ENCODE data around the gene FMNL2.
"Not testable (repeated sequence)": the region's sequence is repeated elsewhere in the genome, so short reads cannot be mapped to it uniquely, and the experiment has no call there.

The FMNL2 gene

DNA sequence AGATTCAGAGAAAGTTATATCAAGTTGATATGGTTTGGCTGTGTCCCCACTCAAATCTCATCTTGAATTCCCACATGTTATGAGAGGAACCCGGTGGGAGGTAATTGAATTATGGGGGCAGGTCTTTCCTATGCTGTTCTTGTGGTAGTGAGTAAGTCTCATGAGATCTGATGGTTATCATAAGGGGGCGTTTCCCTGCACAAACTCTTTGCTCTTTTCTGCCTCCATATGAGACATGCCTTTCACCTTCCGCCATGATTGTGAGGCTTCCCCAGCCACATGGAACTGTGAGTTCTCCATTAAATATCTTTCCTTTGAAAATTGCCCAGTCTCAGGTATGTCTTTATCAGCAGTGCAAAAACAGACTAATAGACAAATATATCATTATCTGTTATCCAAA is 187.5 kb downstream of the FMNL2 start:
- not testable (repeated sequence) for DNase-seq (ENCODE audit: low read depth in 3 of 3)

DNA sequence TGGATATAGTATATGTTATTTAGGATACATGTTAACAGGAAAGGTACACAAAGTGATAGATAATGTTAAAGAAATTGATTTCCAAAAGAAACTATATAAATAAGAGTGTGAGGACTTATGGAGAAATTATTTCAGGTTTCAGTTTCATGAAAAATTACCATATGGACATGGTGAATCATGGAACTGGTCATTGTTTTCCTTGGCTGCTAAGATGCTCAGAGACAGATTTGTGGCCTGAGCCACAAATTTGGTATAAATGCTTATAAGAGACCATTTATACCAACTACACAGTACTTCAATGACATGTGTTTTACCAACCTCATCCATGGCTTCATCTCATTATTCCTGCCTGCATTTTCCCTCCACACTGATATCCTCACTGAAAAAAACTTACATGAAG is 188.1 kb downstream of the FMNL2 start:
- no peak for DNase-seq (ENCODE audit: low read depth in 3 of 3)

DNA sequence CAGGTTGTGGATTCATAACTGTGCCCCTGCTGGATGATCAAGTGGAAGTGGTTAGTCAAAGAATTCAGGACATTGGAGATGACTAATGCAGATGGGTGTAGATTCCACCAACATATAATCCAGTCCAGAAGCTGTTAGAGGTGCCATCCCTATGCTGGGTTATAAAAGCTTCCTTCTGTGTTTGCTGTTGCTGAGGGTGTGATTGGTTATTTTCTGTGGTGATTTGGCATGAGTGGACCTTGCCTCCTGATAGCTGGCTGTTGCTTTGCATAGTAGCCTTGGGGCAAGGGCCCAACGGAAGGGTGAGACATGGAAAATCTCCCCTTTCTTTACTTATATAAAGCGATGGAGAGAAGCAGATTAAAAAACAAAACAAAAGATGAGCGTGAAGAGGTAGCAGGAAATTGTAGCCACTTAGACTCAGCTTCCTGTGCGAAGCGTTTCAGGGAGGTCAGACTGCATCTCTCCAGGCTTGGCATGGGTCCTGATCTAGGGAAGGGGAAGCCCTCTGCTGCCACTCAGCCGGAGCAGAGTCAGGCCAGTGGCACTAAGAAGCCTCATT is 190.4 kb downstream of the FMNL2 start:
- DNase-seq (ENCODE audit: low read depth in 3 of 3): no peak

DNA sequence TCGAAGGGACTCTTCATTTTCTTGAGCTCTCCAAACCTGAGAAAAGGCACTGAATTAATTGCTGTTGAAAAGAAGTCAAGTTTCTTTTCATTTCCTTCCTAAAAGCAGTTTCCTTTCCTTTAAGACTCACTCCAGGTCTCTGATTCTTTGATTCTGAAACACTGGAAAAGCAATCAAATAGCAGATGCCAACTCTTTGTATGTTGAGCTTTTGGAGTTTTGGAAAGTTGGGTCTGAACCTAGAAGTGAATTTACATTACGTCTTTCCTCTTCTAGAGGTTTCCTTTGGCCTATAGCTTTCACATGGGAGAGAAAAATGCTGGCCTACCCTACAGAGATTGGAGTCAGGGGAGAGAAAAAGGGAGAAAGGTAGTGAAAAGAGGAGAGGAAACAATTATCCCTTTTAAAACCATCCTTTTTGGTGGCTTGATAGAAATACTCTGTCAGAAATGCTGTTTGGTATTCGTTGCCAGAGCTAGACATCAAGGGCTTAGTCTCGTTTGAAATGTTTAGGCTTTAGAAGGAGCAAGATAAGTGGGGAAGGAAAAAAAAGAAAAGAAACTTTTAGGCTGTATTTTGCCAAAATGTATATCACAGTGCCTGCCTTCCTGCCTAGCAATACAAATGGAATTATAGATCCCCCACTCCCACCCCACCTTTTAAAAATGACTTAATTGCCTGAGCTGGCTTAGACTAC is 194.6 kb downstream of the FMNL2 start:
- DNase-seq (ENCODE audit: low read depth in 3 of 3): no peak

DNA sequence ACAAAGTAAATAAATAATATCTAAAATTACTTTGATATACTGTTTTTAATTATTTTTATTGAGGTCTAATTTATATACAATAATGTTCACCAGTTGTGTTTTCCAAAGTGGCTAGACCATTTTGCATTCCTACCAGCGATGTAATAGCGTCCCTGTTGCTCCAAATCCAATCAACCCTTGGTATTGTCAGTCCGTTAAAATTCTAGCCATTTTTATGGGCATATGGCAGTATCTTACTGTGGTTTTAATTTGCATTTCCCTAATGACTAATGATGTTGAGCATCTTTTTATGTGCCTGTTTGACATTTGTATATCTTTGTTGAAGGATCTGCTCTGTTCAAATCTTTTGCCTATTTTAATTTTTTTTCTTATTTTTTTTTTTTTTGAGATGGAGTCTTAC is 197.3 kb downstream of the FMNL2 start:
- DNase-seq (ENCODE audit: low read depth in 3 of 3): no peak

DNA sequence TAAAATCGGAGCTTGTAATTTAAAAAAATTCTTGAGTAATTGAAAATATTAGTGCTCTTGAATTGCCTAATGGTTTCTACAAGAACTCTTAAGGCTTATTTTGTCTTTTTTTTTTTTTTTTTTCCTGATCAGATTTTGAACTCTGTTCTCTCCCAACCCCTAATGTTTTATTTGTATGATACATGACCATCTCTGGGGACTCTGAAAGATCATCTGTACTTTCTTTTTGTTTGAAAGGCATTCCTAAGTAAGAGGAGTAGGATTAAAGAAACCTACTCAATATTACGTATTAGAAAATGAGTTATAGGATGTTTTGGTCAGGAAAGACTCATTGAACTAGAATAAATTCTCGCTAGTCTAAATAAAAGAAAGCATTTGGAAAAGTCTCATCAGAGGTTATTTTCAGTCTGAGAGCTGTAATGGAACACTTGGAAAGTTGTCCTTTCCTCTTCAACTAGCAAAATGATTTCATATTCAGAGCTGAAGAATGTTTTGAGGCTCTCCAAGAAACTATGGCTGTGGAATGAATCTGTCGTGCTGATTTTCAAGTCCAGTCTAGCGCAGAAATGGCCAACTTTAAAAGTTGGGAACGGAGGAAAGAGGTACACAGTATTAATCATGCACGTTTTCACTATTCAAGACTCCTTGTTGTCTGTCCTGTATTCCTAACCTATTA is 199.6 kb downstream of the FMNL2 start:
- DNase-seq (ENCODE audit: low read depth in 3 of 3): no peak

DNA sequence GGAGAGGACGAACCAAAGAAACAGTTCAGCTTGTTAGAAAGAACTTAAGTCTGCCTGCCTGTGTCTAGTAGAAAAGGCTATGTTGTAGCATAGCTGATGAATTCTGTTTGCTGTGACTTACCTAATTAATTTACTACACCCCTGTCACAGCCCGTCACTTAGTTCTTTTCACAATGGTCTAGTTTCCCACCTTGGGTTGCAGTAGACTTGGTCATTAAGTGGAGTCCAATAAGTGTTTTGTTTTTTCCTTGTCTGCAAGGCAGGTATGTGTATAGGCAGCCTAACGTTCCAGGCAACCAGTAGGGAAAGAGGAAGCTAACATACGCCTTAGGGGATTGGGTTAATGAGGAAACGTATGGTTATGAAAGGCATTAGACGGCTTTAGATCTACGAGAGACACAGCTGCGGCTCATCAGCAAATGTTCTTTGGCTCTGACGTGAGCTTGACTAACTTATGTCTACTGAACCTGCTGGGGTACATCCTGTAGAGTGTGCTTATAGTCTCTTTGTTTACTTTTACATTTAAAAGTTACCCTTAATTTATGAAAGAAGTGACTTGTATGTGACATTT is 202.2 kb downstream of the FMNL2 start:
- no peak for DNase-seq (ENCODE audit: low read depth in 3 of 3)

DNA sequence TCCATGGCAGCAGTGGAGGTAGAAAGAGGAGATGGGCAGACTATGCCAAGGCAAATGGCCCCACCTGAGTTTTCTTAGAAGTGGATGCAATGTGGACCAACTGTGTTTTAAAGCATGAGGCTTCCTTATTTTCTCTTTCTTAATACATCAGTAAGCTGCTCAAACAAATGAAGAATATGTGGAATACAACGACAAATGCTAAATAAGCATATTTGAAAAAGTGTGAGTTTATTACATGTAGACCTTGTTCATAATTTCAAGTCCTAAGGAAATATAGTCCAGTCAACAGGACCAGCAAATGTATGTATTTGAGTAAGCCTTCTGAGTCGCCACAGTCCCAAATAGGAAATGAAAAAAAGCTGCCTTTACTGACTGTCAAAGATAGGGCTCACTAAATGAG is 204.4 kb downstream of the FMNL2 start:
- DNase-seq (ENCODE audit: low read depth in 3 of 3): no peak

DNA sequence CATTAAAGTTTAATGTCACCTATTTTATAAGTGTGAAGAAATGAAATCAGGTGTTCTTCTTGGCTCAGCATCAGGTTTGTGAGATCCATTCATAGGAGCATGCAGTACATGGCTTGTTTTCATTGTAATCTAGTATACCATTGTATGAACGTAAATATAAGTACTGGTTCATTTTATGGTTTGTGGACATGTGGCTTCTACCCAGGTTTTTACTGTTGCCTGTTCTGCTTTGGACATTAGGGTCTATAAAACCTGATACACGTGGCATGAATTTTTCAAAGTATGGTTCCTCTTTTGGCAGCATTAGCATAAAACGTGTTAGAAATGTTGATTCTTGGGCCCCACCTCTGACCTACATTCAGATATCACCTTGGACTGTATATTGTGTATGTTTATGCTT is 206.7 kb downstream of the FMNL2 start:
- no peak for DNase-seq (ENCODE audit: low read depth in 3 of 3)

DNA sequence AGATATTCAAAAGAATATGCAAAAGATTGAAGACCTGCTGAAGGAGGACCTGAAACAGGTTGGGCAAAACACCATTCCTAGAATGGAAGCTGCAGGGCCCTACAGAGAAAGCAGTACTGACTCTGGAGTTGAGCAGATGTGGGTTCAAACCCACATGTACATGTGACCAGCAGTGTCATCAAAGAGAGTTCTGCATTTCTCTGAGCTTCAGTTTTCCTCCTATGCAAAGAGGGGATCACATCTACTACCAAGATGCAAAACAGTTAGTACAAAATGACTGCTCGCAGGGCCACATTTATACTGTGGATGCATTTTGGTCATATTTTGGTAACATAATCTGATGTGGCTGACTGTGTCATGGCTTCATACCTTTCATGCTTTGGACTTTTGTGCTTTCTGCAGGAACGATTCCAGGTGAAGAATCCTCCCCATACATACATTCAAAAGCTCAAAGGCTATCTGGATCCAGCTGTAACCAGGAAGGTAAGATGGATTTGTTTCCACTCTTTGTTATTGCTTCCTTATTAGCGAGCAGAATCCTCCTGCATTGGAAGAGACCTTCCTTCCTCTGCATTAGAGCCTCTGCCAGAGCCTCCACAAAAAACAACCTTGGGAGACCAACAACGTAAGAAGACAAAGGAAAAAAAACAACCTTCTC is 207.5 kb downstream of the FMNL2 start:
- no peak for DNase-seq (ENCODE audit: low read depth in 3 of 3)

DNA sequence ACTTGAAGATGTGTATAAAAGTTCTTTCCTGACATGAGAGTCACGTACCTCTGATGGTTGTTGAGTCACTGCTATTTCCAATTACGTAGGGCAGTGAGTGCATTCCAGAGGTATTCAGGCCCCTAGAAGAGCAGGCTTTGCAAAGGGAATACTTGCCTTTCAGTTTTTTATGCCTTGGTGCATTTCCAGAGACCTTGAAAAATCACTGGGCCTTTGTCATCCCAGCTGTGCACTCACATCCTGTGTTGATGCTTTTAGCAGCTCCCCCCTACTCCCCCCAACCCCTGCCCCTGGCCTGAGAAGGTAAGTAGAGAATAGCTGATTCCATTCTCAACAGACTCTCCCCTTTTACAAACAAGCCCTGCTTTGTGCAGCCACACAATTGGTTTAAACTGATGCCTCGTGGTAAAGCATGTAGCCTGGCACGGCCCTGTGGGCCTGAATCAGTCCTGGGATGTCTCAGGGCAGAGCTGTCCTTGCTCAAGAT is 208.1 kb downstream of the FMNL2 start:
- no peak for DNase-seq (ENCODE audit: low read depth in 3 of 3)

DNA sequence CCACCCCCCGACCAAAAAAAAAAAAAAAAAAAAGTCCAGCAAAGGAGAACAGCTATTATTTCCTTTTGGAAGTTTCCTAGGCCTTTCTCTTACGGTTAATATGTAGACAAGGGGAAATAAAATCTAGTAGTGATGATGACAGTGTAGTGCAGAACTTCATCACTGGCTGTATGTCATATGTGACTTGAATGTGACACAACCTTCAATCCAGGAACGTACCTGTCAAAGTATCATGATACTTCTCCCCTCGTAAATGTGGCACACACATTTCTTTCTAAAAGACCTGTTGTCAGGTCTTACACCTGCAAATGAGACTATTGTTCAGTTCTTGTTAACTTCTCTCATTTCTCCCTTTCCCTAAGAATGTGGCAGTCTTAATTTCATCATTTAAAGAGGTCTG is 208.7 kb downstream of the FMNL2 start:
- DNase-seq (ENCODE audit: low read depth in 3 of 3): no peak

DNA sequence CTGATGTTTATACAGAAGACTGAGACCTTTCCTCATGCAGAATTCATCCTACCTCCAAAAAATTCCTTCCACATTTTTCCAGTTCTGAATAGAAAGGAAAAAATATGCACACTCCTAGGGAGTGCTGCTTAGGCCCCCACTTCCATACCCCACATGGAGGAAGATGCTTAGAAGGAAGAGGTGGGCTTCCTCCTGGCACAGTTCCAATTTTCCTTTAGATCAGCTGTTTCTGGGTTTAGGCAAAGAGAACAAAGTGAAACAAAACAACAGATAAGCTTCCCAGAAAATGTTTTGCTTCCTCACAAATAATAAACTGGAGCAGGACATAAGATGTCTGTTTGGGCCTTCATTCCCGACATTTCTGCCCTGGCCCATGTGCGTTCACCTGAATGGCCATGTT is 209.7 kb downstream of the FMNL2 start:
- no peak for DNase-seq (ENCODE audit: low read depth in 3 of 3)

DNA sequence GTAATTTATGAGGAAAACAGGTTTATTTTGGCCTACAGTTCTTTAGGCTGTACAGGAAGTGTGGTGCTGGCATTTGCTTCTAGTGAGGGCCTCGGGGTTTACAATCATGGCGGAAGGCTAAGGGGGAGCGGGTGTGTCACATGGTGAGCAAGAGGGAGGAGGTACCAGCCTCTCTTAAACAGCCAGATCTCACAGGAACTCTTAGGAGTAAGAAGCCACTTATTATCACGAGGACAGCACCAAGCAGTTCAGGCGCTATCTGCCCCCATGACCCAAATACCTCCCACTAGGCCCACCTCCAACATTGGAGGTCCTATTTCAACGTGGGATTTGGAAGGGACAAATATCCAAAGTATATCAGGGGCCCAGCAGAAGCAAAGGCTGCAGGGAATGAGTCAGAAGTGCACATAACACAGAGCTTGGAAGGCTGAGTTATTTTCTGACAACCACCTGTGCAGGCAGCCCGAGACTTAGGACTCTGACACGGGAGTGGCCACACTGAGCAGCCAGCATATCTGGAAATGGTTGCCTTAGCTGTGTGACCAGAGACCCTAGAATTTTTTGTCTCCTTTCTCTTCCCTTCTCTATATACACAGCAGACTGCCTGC is 211.4 kb downstream of the FMNL2 start:
- no peak for DNase-seq (ENCODE audit: low read depth in 3 of 3)

DNA sequence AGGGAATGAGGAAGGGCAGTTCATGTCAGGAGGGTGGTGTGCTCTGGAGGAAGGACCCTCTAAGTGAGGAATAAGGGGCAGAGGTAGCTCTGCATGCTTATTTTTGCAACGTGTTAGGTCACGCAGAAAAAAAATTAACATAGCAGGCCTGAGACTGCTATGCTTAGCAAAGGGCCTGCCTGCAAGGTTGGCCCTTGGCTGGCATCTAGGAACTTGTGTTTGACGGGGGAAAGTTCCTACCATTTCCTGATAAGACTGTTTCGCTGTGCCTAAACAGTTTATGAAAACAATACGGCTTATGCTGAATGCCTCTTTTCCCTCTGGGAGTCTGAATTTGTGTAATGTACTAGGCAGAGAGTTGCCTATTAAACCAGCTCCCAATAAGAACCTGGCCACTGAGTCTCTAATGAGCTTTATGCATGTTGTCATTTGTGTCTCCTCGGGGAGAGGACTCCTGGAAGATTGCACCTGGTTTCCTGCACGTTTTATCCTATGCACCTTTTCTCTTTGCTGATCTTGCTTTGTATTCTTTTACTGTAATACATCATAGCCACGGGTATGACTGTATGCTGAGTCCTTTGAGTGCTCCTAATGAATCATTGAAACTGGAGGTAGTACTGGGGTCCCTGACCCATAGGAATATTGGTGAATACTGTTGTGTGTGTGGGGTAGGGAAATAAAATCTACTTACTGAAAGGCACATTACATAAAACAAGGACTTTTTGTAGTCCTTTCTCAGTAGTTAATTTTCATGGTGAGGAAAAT is 213.3 kb downstream of the FMNL2 start:
- DNase-seq (ENCODE audit: low read depth in 3 of 3): no peak

DNA sequence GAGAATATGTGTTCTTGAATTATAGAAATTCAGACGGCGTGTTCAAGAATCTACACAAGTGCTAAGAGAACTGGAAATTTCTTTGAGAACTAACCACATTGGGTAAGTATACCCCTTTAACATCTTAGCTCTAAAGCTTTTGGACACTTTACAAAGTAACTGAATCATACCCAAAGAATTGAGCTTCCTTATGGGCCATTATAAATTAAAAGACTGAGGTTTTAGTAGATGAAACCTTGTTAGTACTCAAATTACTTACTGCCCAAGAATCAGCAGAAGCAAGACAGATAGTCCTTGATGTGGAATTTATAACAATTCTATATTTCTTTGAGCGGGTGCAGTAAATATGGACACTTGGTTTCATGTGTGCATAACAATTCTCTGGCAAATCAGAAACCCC is 214.0 kb downstream of the FMNL2 start:
- no peak for DNase-seq (ENCODE audit: low read depth in 3 of 3)

DNA sequence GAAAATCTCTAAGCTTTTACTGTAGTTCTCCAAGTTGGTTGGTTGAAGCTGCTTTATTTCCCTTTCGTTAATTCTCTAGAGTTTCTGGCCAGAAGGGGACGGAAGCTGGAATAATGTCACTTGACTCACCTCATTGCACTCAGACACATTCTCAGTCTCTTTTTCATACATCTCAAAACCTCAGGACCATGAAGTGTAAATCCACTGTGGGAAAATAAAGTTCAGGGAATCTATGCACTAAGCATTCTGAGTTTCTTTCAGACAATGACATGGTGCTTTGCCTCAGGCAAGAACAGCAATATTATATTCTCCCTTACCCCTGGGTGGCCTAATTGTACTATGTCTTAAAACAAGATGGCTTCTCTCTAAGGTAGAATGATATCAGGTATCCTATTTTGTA is 214.4 kb downstream of the FMNL2 start:
- DNase-seq (ENCODE audit: low read depth in 3 of 3): no peak

DNA sequence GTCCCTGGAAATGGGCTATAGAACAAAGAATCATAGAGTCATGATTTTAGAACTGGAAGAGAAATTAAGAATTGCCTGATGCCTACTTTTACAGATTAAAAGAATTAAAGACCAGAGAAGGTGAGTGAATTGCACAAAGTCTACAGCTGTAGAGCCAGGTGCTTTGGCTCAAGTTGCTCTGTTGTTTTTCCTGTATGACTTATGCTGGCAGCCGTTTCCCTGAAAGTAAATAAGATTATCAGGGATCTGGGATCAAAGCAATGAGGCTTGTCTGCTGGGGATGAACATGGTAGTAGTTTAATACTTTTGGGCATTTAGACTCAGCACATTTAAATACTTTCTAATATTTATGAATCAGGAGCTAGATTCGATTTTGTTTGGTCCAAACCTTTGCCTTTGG is 215.4 kb downstream of the FMNL2 start:
- no peak for DNase-seq (ENCODE audit: low read depth in 3 of 3)

DNA sequence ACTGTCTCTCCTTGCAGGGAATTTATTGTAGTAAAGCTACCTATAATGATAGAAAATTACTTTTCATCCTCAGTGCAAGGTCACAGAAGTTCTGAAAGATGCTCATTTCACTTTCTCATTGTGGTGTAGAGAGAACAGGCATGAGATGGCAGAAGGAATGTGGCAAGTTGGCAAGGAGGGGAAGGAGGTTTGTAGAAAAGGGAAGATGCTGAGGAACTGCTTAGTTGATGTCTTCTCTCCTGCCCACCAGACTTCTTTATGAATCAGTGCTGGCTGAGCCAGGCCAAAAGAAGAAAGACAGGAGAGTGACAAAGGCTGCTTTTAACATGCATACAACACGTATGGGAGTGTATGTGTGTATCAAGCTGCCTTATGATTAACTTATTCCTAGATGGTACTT is 217.9 kb downstream of the FMNL2 start:
- DNase-seq (ENCODE audit: low read depth in 3 of 3): no peak

DNA sequence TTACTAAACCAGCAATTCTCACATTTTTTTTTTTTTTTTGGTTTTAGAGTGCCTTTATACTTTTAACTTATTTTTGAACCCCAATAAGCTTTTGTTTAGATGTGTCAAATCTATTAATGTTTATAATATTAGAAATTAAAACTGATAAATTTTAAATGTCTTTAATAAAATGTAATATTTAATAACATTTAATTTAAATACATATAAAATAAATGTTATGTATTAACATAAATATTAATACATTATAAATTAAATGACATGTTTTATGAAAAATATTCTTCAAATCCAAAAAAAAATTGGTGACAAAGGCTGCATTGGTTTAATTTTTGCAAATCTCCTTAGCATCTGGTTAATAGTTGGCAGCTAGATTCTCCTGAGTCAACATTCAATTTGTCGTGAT is 218.5 kb downstream of the FMNL2 start:
- DNase-seq (ENCODE audit: low read depth in 3 of 3): no peak

DNA sequence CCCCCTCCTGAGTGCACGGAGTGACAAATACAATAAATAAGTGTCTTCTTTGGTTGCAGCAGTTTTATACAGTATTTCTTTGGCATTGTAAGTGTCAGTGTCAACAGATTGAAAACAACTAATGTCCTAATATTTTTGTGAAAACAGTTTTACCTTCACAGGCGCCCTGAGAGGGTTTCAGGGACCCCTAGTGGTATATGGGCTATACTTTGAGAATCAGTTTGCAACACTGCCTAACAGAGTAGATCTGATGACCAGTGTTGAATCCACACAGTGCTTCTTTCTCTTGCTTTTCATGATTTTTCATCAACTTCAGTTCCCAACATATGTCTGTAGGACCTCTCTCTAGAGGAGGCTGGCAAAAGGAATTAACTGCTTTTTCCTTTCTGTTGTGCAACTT is 220.1 kb downstream of the FMNL2 start:
- no peak for DNase-seq (ENCODE audit: low read depth in 3 of 3)

Data from stimulated activated CD4-positive, alpha-beta T cell treated with anti-CD3 and anti-CD28 coated beads, TNF-alpha, amount 100 ng/mL, for 4 hours (primary cell).